ENCODE data around the gene GPRC5C.

DNA sequence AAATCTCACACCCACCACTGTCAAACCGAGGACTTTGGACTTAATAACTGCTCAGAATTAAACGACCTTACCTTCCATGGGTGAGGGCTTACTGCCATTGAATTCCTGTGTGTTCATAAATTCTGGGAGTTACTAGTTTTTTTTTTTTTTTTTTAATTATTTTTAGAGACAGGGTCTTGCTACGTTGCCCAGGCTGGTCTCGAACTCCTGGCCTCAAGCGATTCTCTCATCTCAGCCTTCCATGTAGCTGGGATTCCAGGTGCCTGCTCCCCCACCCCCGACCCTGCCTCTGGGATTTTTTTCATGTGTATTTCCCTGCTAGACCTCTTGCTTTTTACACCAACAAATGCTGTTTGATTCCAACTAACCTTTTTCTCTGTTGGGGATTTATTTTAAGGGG, 19.7 kb downstream of the GPRC5C start:
- TF ChIP-seq, protein P1, sequence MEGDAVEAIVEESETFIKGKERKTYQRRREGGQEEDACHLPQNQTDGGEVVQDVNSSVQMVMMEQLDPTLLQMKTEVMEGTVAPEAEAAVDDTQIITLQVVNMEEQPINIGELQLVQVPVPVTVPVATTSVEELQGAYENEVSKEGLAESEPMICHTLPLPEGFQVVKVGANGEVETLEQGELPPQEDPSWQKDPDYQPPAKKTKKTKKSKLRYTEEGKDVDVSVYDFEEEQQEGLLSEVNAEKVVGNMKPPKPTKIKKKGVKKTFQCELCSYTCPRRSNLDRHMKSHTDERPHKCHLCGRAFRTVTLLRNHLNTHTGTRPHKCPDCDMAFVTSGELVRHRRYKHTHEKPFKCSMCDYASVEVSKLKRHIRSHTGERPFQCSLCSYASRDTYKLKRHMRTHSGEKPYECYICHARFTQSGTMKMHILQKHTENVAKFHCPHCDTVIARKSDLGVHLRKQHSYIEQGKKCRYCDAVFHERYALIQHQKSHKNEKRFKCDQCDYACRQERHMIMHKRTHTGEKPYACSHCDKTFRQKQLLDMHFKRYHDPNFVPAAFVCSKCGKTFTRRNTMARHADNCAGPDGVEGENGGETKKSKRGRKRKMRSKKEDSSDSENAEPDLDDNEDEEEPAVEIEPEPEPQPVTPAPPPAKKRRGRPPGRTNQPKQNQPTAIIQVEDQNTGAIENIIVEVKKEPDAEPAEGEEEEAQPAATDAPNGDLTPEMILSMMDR (conservative IDR thresholded peaks at IDR 0.05): no peak
- TF ChIP-seq ZFX (IDR thresholded peaks at IDR 0.05): no peak
